ENCODE data around the gene KRT75.

GRCh38 chr12:52390739-52391617, 43.2 kb downstream of the KRT75 start:
- TF ChIP-seq GATA3 (IDR thresholded peaks at IDR 0.05; ENCODE audit: low read depth, low read length) (no peak), GATA2 (IDR thresholded peaks at IDR 0.05; ENCODE audit: low read depth, low read length) (no peak)

All from SH-SY5Y (cell line).